K562 (cell line): Measurements from ENCODE around the gene LRRN3. TPM values are rescaled to one million over a fixed set of nuclear protein-coding genes. Genes with fewer than 3 reads are reported as not detected.

Experiments used
- ASH1L ChIP-seq: fragments of 450-650 bp; IDR thresholded peaks from 2 replicates; pipeline ENCODE4 v1.6.1; 2018; ENCODE audit warnings: borderline replicate concordance, mild to moderate bottlenecking, low read depth; ENCODE audit not compliant: partially characterized antibody
- CCNT2 ChIP-seq: IDR thresholded peaks from 2 replicates; pipeline ENCODE4 v1.6.1; 2011; ENCODE audit warnings: borderline replicate concordance, low read depth, mild to moderate bottlenecking, moderate library complexity, mixed read lengths, low read length; ENCODE audit not compliant: insufficient read length; ENCODE audit errors: extremely low read depth
- CREB1 ChIP-seq, 2 experiments: sonication (generic) in 1 of 2; formaldehyde crosslinking in 1 of 2; IDR thresholded peaks; 2 replicates each; pipeline versions ENCODE4 v1.6.1 to v1.8.0; 2012 to 2022; ENCODE audit warnings: inconsistent platforms in 1 of 2, mild to moderate bottlenecking in 1 of 2, missing genetic modification reagents in 1 of 2, moderate library complexity in 1 of 2
- CREM ChIP-seq: IDR thresholded peaks from 2 replicates; pipeline ENCODE4 v1.6.1; 2014; ENCODE audit warnings: antibody characterized with exemption, low read depth
- ELF1 ChIP-seq: fragments of 200-800 bp; sonication (Bioruptor generic); IDR thresholded peaks from 2 replicates; pipeline ENCODE4 v1.6.1; 2016; ENCODE audit warnings: missing genetic modification characterization, missing compliant biosample characterization
- ETS2 ChIP-seq: IDR thresholded peaks from 2 replicates; pipeline ENCODE4 v1.6.1; 2016; ENCODE audit warnings: borderline replicate concordance, missing genetic modification characterization, mild to moderate bottlenecking, moderate library complexity, missing compliant biosample characterization; ENCODE audit not compliant: poor library complexity, severe bottlenecking
- ETV6 ChIP-seq, 3 experiments: fragments of 150-350 bp in 1 of 3; sonication (generic) in 1 of 3; formaldehyde crosslinking in 1 of 3; IDR thresholded peaks; 2 replicates each; pipeline versions ENCODE4 v1.6.1 to v1.8.0; 2014 to 2022; ENCODE audit warnings: borderline replicate concordance in 2 of 3, low read depth in 2 of 3, antibody characterized with exemption in 1 of 3, low read length in 1 of 3, mild to moderate bottlenecking in 1 of 3, missing genetic modification reagents in 1 of 3
- HIVEP1 ChIP-seq: fragments of 250-450 bp; sonication (Bioruptor Pico); IDR thresholded peaks from 2 replicates; pipeline ENCODE4 v1.4.0; 2020; ENCODE audit warnings: mild to moderate bottlenecking
- JUND ChIP-seq, 2 experiments: IDR thresholded peaks; 2 replicates in 1 of 2; 3 replicates in 1 of 2; pipeline ENCODE4 v1.6.1; 2011; ENCODE audit warnings: borderline replicate concordance in 2 of 2, low read depth in 2 of 2, low read length in 2 of 2, improper control_type of control experiment in 1 of 2, missing biosample characterization in 1 of 2, missing genetic modification characterization in 1 of 2, missing genetic modification reagents in 1 of 2
- MEIS2 ChIP-seq: fragments of 450-650 bp; IDR thresholded peaks from 2 replicates; pipeline ENCODE4 v1.6.1; 2014; ENCODE audit warnings: mild to moderate bottlenecking; ENCODE audit not compliant: partially characterized antibody
- NR2C2 ChIP-seq, 2 experiments: fragments of 200-800 bp in 1 of 2; sonication (Bioruptor generic) in 1 of 2; sonication (generic) in 1 of 2; formaldehyde crosslinking in 1 of 2; IDR thresholded peaks; 2 replicates each; pipeline versions ENCODE4 v1.6.1 to v1.8.0; 2016 to 2022; ENCODE audit warnings: mild to moderate bottlenecking in 1 of 2, missing compliant biosample characterization in 1 of 2, missing genetic modification characterization in 1 of 2, missing genetic modification reagents in 1 of 2
- NR2F6 ChIP-seq: fragments of 450-650 bp; formaldehyde crosslinking; IDR thresholded peaks from 2 replicates; pipeline ENCODE4 v1.4.0; 2020; ENCODE audit warnings: mild to moderate bottlenecking
- PKNOX1 ChIP-seq: fragments of 450-650 bp; IDR thresholded peaks from 2 replicates; pipeline ENCODE4 v1.6.1; 2016
- RFX1 ChIP-seq: fragments of 450-650 bp; IDR thresholded peaks from 2 replicates; pipeline ENCODE4 v1.6.1; 2016; ENCODE audit warnings: mild to moderate bottlenecking, moderate library complexity
- ZNF3 ChIP-seq: fragments of 250-450 bp; sonication (Bioruptor Pico); IDR thresholded peaks from 2 replicates; pipeline ENCODE4 v1.5.0; 2021; ENCODE audit warnings: mild to moderate bottlenecking, moderate library complexity
- ZNF589 ChIP-seq: fragments of 200-800 bp; sonication (Bioruptor generic); IDR thresholded peaks from 2 replicates; pipeline ENCODE4 v1.6.1; 2016; ENCODE audit warnings: low read depth, missing genetic modification characterization, missing compliant biosample characterization
- ZNF766 ChIP-seq: fragments of 200-800 bp; sonication (Bioruptor generic); conservative IDR thresholded peaks from 2 replicates; pipeline ENCODE4 v1.6.1; 2016; ENCODE audit warnings: missing genetic modification characterization, missing compliant biosample characterization
- polyA plus RNA-seq, 8 experiments: library from polyadenylated mRNA; depleted of rRNA in 4 of 8; stranded (reverse) in 5 of 8; unstranded in 3 of 8; fragments of >200 nt; fragmentation: Nextera tagmentation in 2 of 8; fragmentation: Illumina TruSeq in 1 of 8; extraction: Ambion mirVana in 2 of 8; extraction: Trizol in 1 of 8; gene quantifications; 2 replicates each; pipeline versions ENCODE4 v1.2.1 to v1.2.3, GENCODE V29; 2011 to 2014; ENCODE audit warnings: inconsistent platforms in 1 of 8, missing spikeins in 1 of 8
- total RNA-seq, 7 experiments: library from RNA; depleted of rRNA in 6 of 7; stranded (reverse); fragments of >200 nt in 6 of 7; fragmentation: Illumina TruSeq in 2 of 7; extraction: Trizol in 2 of 7; gene quantifications; 2 replicates each; pipeline versions ENCODE4 v1.2.1 to v1.2.3, GENCODE V29; 2011 to 2021; ENCODE audit warnings: low replicate concordance in 1 of 7
- TF ChIP-seq, protein P1 (sequence below), 2 experiments: fragments of 450-650 bp; IDR thresholded peaks; 2 replicates each; pipeline ENCODE4 v1.6.1; 2018; ENCODE audit warnings: mild to moderate bottlenecking in 2 of 2, low read depth in 1 of 2; ENCODE audit not compliant: partially characterized antibody in 2 of 2

The LRRN3 gene
- total and polyA plus RNA-seq, 9 of the 15 experiments (the other 6 are each of a cell fraction or from before 2014, with no cell fraction given), result 0.05 to 1.00 (median 0.20) TPM; not detected in 1

GRCh38 chr7:111126987-111127386 lies 36.1 kb downstream of the LRRN3 start (continued):
- TF ChIP-seq ETV6 (IDR thresholded peaks at IDR 0.05; ENCODE audit: borderline replicate concordance in 1 of 2, low read depth in 2 of 2, low read length in 1 of 2) (no peak), ETV6 (CRISPR knock-in tag; IDR thresholded peaks at IDR 0.05; ENCODE audit: borderline replicate concordance) (no peak), NR2F6 (CRISPR knock-in tag) (no peak), ZNF766 (peak; percentile 76), CCNT2 (no peak), ZNF3 (CRISPR knock-in tag) (no peak), JUND (IDR thresholded peaks at IDR 0.05; ENCODE audit: borderline replicate concordance, low read depth, low read length) (no peak), JUND (tag; IDR thresholded peaks at IDR 0.05; ENCODE audit: borderline replicate concordance, low read depth, low read length) (peak; percentile 38; the same call in 1 of the 3 replicates), HIVEP1 (no peak), ETS2 (no peak), ZNF589 (CRISPR knock-in tag) (no peak), MEIS2 (peak; percentile 88), CREB1 (IDR thresholded peaks at IDR 0.05) (peak; percentile 29; the same call in 1 of the 2 replicates), CREB1 (CRISPR knock-in tag; IDR thresholded peaks at IDR 0.05) (no peak), ASH1L (no peak), RFX1 (no peak), NR2C2 (CRISPR knock-in tag; IDR thresholded peaks at IDR 0.05) (no peak), NR2C2 (tag; IDR thresholded peaks at IDR 0.05) (no peak), CREM (peak; percentile 46; the same call in 1 of the 2 replicates), ELF1 (tag) (no peak), PKNOX1 (peak; percentile 36; the same call in 1 of the 2 replicates)
- TF ChIP-seq, protein P1, sequence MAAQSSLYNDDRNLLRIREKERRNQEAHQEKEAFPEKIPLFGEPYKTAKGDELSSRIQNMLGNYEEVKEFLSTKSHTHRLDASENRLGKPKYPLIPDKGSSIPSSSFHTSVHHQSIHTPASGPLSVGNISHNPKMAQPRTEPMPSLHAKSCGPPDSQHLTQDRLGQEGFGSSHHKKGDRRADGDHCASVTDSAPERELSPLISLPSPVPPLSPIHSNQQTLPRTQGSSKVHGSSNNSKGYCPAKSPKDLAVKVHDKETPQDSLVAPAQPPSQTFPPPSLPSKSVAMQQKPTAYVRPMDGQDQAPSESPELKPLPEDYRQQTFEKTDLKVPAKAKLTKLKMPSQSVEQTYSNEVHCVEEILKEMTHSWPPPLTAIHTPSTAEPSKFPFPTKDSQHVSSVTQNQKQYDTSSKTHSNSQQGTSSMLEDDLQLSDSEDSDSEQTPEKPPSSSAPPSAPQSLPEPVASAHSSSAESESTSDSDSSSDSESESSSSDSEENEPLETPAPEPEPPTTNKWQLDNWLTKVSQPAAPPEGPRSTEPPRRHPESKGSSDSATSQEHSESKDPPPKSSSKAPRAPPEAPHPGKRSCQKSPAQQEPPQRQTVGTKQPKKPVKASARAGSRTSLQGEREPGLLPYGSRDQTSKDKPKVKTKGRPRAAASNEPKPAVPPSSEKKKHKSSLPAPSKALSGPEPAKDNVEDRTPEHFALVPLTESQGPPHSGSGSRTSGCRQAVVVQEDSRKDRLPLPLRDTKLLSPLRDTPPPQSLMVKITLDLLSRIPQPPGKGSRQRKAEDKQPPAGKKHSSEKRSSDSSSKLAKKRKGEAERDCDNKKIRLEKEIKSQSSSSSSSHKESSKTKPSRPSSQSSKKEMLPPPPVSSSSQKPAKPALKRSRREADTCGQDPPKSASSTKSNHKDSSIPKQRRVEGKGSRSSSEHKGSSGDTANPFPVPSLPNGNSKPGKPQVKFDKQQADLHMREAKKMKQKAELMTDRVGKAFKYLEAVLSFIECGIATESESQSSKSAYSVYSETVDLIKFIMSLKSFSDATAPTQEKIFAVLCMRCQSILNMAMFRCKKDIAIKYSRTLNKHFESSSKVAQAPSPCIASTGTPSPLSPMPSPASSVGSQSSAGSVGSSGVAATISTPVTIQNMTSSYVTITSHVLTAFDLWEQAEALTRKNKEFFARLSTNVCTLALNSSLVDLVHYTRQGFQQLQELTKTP (IDR thresholded peaks at IDR 0.05; ENCODE audit: low read depth in 1 of 2, partially characterized antibody in 2 of 2), result peak in 1 of 2 experiments; percentile 60
